Measurements from ENCODE around the gene PEMT. TPM values are rescaled to one million over a fixed set of nuclear protein-coding genes. Genes with fewer than 3 reads are reported as not detected.
A peak's percentile ranks its signal among the peaks of the same experiment; 100 is the strongest.

Gene PEMT
- total and polyA plus RNA-seq, 9 donors: 6.6 to 62.8 (median 32.5) TPM

GRCh38 chr17:17598003-17598402 lies 6.5 kb upstream of the PEMT start:
- H3K4me1 ChIP-seq (ENCODE audit: insufficient read depth): peaks cover under 1% of the 10 kb centered on the region
- 92 to 96% (median 95%) methylated on average over 2 of the region's 2 CpGs for whole genome bisulfite sequencing, 3 donors
- no peak overlapping the region for H3K27ac ChIP-seq
- H3K4me3 ChIP-seq: no peak overlapping the region
- no peak for DNase-seq
- intact Hi-C loops (cut with DNase I): loop anchor here in 2 of 4 donors (10.0 kb wide), 1 partner anchor 103 kb away; the partner anchor contains the start of gene RASD1 (in 2 of the 2)
- TF ChIP-seq EP300 (IDR thresholded peaks at IDR 0.05) (no peak), CTCF (IDR thresholded peaks at IDR 0.05) (no peak), POLR2A (IDR thresholded peaks at IDR 0.05) (no peak)
- no peaks in the 10 kb centered on the region for H3K9me3 ChIP-seq
- H3K36me3 ChIP-seq: no peaks in the 10 kb centered on the region
- no peaks in the 10 kb centered on the region for H3K27me3 ChIP-seq

- Histone ChIP-seq H3K9me3 (no peaks in the 10 kb centered on the region), H3K27ac (no peak overlapping the region), H3K27me3 (no peaks in the 10 kb centered on the region), H3K4me1 (ENCODE audit: insufficient read depth) (peaks cover 6% of the 10 kb centered on the region), H3K36me3 (no peaks in the 10 kb centered on the region), H3K4me3 (no peak overlapping the region)
- no peak for DNase-seq
- TF ChIP-seq POLR2A (IDR thresholded peaks at IDR 0.05) (no peak), CTCF (IDR thresholded peaks at IDR 0.05) (no peak), EP300 (IDR thresholded peaks at IDR 0.05) (no peak)
- intact Hi-C loops (cut with DNase I): loop anchor here in 2 of 4 donors (10.0 kb wide), 1 partner anchor 101 kb away; the partner anchor contains the start of gene RASD1 (in 2 of the 2)
- WGBS, 3 donors: 93 to 94% (median 93%) methylated on average over 4 of the region's 4 CpGs
Observed at GRCh38 chr17:17595755-17596154, 4.2 kb upstream of the PEMT start.

GRCh38 chr17:17593222-17593620 lies 1.7 kb upstream of the PEMT start:
- H3K27me3 ChIP-seq: no peaks in the 10 kb centered on the region
- TF ChIP-seq EP300 (IDR thresholded peaks at IDR 0.05) (no peak), POLR2A (IDR thresholded peaks at IDR 0.05) (no peak), CTCF (IDR thresholded peaks at IDR 0.05) (no peak)
- intact Hi-C loops (cut with DNase I): loop anchor here in 2 of 4 donors (10.0 kb wide), 1 partner anchor 98 kb away; the partner anchor contains the start of gene RASD1 (in 2 of the 2)
- no peak overlapping the region for H3K4me3 ChIP-seq
- no peak overlapping the region for H3K27ac ChIP-seq
- DNase-seq: no peak
- no peaks in the 10 kb centered on the region for H3K36me3 ChIP-seq
- 77 to 81% (median 79%) methylated on average over 6 of the region's 6 CpGs for WGBS, 3 donors
- H3K9me3 ChIP-seq: no peaks in the 10 kb centered on the region
- peaks cover 21% of the 10 kb centered on the region for H3K4me1 ChIP-seq (ENCODE audit: insufficient read depth)

- Histone ChIP-seq H3K4me1 (ENCODE audit: insufficient read depth) (peaks cover 26% of the 10 kb centered on the region), H3K27ac (peak overlapping the region in 1 of 2 donors; percentile 84), H3K4me3 (peak overlapping the region; percentile 88), H3K27me3 (no peaks in the 10 kb centered on the region), H3K36me3 (no peaks in the 10 kb centered on the region), H3K9me3 (no peaks in the 10 kb centered on the region)
- WGBS, 3 donors: 1 to 2% (median 2%) methylated on average over 21 of the region's 21 CpGs
- intact Hi-C loops (cut with DNase I): loop anchor here in 2 of 4 donors (10.0 kb wide), 1 partner anchor 96 kb away; the partner anchor contains the start of gene RASD1 (in 2 of the 2)
- DNase-seq: peak in 2 of 5 donors; percentile 54 to 62
- TF ChIP-seq POLR2A (IDR thresholded peaks at IDR 0.05) (no peak), EP300 (IDR thresholded peaks at IDR 0.05) (no peak), CTCF (IDR thresholded peaks at IDR 0.05) (no peak)
Observed at GRCh38 chr17:17590883-17591354, 589 bp downstream of the PEMT start.
